T-cell (primary cell): ENCODE results near the gene CPNE4. TPM values are rescaled to one million over a fixed set of nuclear protein-coding genes. Genes with fewer than 3 reads are reported as not detected.

Experiments used
- ATAC-seq, 4 experiments: fragments of 200-7000 bp in 3 of 4; fragments of 150-1000 bp in 1 of 4; cut with Tn5 transposase; replicated peaks in 1 of 4; 1 replicate in 3 of 4; 2 replicates in 1 of 4; pipeline ENCODE4 v1.10.0; 2021; ENCODE audit warnings: moderate library complexity in 3 of 4, mild to moderate bottlenecking in 2 of 4, moderate number of reproducible peaks in 1 of 4
- CTCF ChIA-PET, 2 donors: fragments of 300-600 bp; sonication (Branson Sonifier 250); formaldehyde crosslinking; loops; one replicate each; lab custom pipeline; 2022; ENCODE audit warnings: antibody characterized with exemption in 2 of 2; lab: Charles Lee
- POLR2A ChIA-PET, 2 donors: fragments of 300-600 bp; sonication (Branson Sonifier 250); formaldehyde crosslinking; loops; one replicate each; lab custom pipeline; 2022; ENCODE audit warnings: antibody characterized with exemption in 2 of 2; lab: Charles Lee
- DNase-seq, 35 experiments: peaks; one replicate each; pipeline versions ENCODE4 v3.0.0 to v3.0.0-alpha.2; 2013 to 2023
- H3K27ac ChIP-seq: one replicate; pipeline ENCODE4 v1.5.1; 2013; ENCODE audit warnings: low read length
- H3K27me3 ChIP-seq, 2 experiments: replicated peaks in 1 of 2; 1 replicate in 1 of 2; 2 replicates in 1 of 2; pipeline versions ENCODE4 v1.6.1 to v1.7.0; 2013; ENCODE audit warnings: low read length in 1 of 2, mixed read lengths in 1 of 2; ENCODE audit not compliant: control insufficient read depth in 2 of 2, insufficient read depth in 2 of 2; ENCODE audit errors: extremely low read depth in 1 of 2
- H3K36me3 ChIP-seq, 2 donors: 1 replicate in 1 of 2; 2 replicates in 1 of 2; pipeline versions ENCODE4 v1.6.1 to v1.7.0; 2013; ENCODE audit warnings: low read length in 1 of 2; ENCODE audit not compliant: control insufficient read depth in 2 of 2, insufficient read depth in 1 of 2; ENCODE audit errors: extremely low read depth in 1 of 2
- H3K4me1 ChIP-seq, 2 experiments: 1 replicate in 1 of 2; 2 replicates in 1 of 2; pipeline versions ENCODE4 v1.6.1 to v1.7.0; 2013; ENCODE audit warnings: low read length in 2 of 2, mixed read lengths in 1 of 2; ENCODE audit not compliant: insufficient read depth in 2 of 2, control insufficient read depth in 1 of 2; ENCODE audit errors: extremely low read depth in 1 of 2
- H3K4me3 ChIP-seq, 2 donors: 1 replicate in 1 of 2; 2 replicates in 1 of 2; pipeline versions ENCODE4 v1.5.1 to v1.7.0; 2013; ENCODE audit warnings: mild to moderate bottlenecking in 2 of 2, low read length in 1 of 2, moderate library complexity in 1 of 2; ENCODE audit not compliant: control insufficient read depth in 1 of 2; ENCODE audit errors: extremely low read depth in 1 of 2
- H3K9me3 ChIP-seq: 2 replicates; pipeline ENCODE4 v1.7.0; 2013
- H3K27ac Mint-ChIP-seq, 2 donors: one replicate each; pipeline ENCODE4 v1.8.0; 2020 to 2021; ENCODE audit warnings: mild to moderate bottlenecking in 2 of 2, mixed read lengths in 2 of 2
- H3K27me3 Mint-ChIP-seq, 2 donors: one replicate each; pipeline ENCODE4 v1.8.0; 2021 to 2022; ENCODE audit warnings: mixed read lengths in 2 of 2
- H3K36me3 Mint-ChIP-seq: one replicate; pipeline ENCODE4 v1.8.0; 2021; ENCODE audit warnings: mixed read lengths
- H3K4me1 Mint-ChIP-seq, 3 donors: one replicate each; pipeline ENCODE4 v1.8.0; 2020 to 2022; ENCODE audit warnings: mixed read lengths in 3 of 3, mild to moderate bottlenecking in 1 of 3
- H3K4me3 Mint-ChIP-seq, 3 donors: one replicate each; pipeline ENCODE4 v1.8.0; 2020 to 2022; ENCODE audit warnings: mild to moderate bottlenecking in 3 of 3, mixed read lengths in 3 of 3, moderate library complexity in 3 of 3
- H3K9me3 Mint-ChIP-seq, 3 donors: one replicate each; pipeline ENCODE4 v1.8.0; 2020 to 2022; ENCODE audit warnings: mixed read lengths in 3 of 3
- WGBS: methylation state at CpG from one replicate; pipeline ENCODE4 v1.1.5; 2013; ENCODE audit warnings: missing lambda C conversion rate; ENCODE audit not compliant: insufficient coverage; 5-methylcytosine and 5-hydroxymethylcytosine counted together
- total RNA-seq, 35 experiments: library from RNA in 6 of 35; stranded (reverse) in 6 of 35; fragments of 120-200 nt in 1 of 35; gene quantifications; one replicate each; pipeline versions ENCODE4 v1.2.1 to v1.2.4 and lab custom pipeline; 2013 to 2026

Gene CPNE4
- total RNA-seq, 5 donors from 2014 or later (not counting 1 experiment from before 2014, with no cell fraction given) = not detected

GRCh38 chr3:131561511-131561910 is 473.3 kb downstream of the CPNE4 start:
- CTCF ChIA-PET = no interaction called here
- Mint-ChIP-seq H3K36me3 (no peaks in the 10 kb centered on the region), H3K4me3 (no peak overlapping the region), H3K27me3 (peaks cover 8 to 59% of the 10 kb centered on the region in 2 donors), H3K9me3 (no peaks in the 10 kb centered on the region), H3K27ac (no peak overlapping the region), H3K4me1 (no peaks in the 10 kb centered on the region)
- peaks cover 3% of the 10 kb centered on the region in 2 experiments for H3K27me3 ChIP-seq
- no peaks in the 10 kb centered on the region for H3K4me1 ChIP-seq
- WGBS = no CpG with 5 or more reads among the region's 2 CpGs
- no peak overlapping the region for H3K4me3 ChIP-seq
- H3K27ac ChIP-seq = no peak overlapping the region
- ATAC-seq (no peak), DNase-seq (no peak)
- H3K36me3 ChIP-seq = no peaks in the 10 kb centered on the region
- POLR2A ChIA-PET = no interaction called here
- no peaks in the 10 kb centered on the region for H3K9me3 ChIP-seq

GRCh38 chr3:131560795-131561194 is 474.0 kb downstream of the CPNE4 start:
- ChIA-PET CTCF (no interaction called here), POLR2A (no interaction called here)
- H3K9me3 ChIP-seq = no peaks in the 10 kb centered on the region
- Mint-ChIP-seq H3K9me3 (no peaks in the 10 kb centered on the region), H3K27me3 (peaks cover 8 to 54% of the 10 kb centered on the region in 2 donors), H3K4me1 (no peaks in the 10 kb centered on the region), H3K4me3 (no peak overlapping the region), H3K27ac (no peak overlapping the region), H3K36me3 (no peaks in the 10 kb centered on the region)
- DNase-seq (no peak), ATAC-seq (no peak)
- H3K27me3 ChIP-seq = peaks cover 3% of the 10 kb centered on the region in 2 experiments
- no peaks in the 10 kb centered on the region for H3K4me1 ChIP-seq
- H3K4me3 ChIP-seq = no peak overlapping the region
- no peak overlapping the region for H3K27ac ChIP-seq
- no peaks in the 10 kb centered on the region for H3K36me3 ChIP-seq
- WGBS = 67% methylated on average over 1 of the region's 3 CpGs

- peaks cover 12 to 32% of the 10 kb centered on the region in 2 donors for H3K27me3 Mint-ChIP-seq
Observed at GRCh38 chr3:131555456-131555855, 479.4 kb downstream of the CPNE4 start.

GRCh38 chr3:131553495-131554247 is 481.1 kb downstream of the CPNE4 start:
- 44% methylated on average over 2 of the region's 3 CpGs for WGBS
- no peak for DNase-seq
- Histone ChIP-seq H3K27ac (no peak overlapping the region), H3K27me3 (no peaks in the 10 kb centered on the region), H3K4me3 (no peak overlapping the region), H3K9me3 (no peaks in the 10 kb centered on the region), H3K4me1 (no peaks in the 10 kb centered on the region), H3K36me3 (no peaks in the 10 kb centered on the region)
- Mint-ChIP-seq H3K4me3 (no peak overlapping the region), H3K4me1 (no peaks in the 10 kb centered on the region), H3K36me3 (no peaks in the 10 kb centered on the region), H3K9me3 (no peaks in the 10 kb centered on the region), H3K27me3 (peaks cover 16 to 31% of the 10 kb centered on the region in 2 donors), H3K27ac (no peak overlapping the region)
- CTCF ChIA-PET = no interaction called here
- POLR2A ChIA-PET = no interaction called here
- ATAC-seq = no peak

More at GRCh38 chr3:131555456-131555855, 479.4 kb downstream of the CPNE4 start:
- H3K4me3 ChIP-seq = no peak overlapping the region
- DNase-seq (no peak), ATAC-seq (no peak)
- H3K4me1 ChIP-seq = no peaks in the 10 kb centered on the region
- H3K27me3 ChIP-seq = peaks cover 0 to 2% of the 10 kb centered on the region in 2 experiments
- ChIA-PET CTCF (no interaction called here), POLR2A (no interaction called here)
- no CpG with 5 or more reads among the region's 2 CpGs for WGBS
- no peak overlapping the region for H3K27ac ChIP-seq
- H3K9me3 ChIP-seq = no peaks in the 10 kb centered on the region
- H3K27ac Mint-ChIP-seq = no peak overlapping the region
- no peak overlapping the region for H3K4me3 Mint-ChIP-seq
- H3K9me3 Mint-ChIP-seq = no peaks in the 10 kb centered on the region
- H3K4me1 Mint-ChIP-seq = no peaks in the 10 kb centered on the region
- no peaks in the 10 kb centered on the region for H3K36me3 Mint-ChIP-seq
- H3K36me3 ChIP-seq = no peaks in the 10 kb centered on the region

- no peak overlapping the region for H3K4me3 Mint-ChIP-seq
- H3K36me3 Mint-ChIP-seq = no peaks in the 10 kb centered on the region
- H3K27me3 Mint-ChIP-seq = peaks cover 13 to 30% of the 10 kb centered on the region in 2 donors
- Histone ChIP-seq H3K4me1 (no peaks in the 10 kb centered on the region), H3K27me3 (no peaks in the 10 kb centered on the region), H3K36me3 (no peaks in the 10 kb centered on the region), H3K27ac (no peak overlapping the region), H3K9me3 (no peaks in the 10 kb centered on the region), H3K4me3 (no peak overlapping the region)
- no peaks in the 10 kb centered on the region for H3K9me3 Mint-ChIP-seq
- H3K4me1 Mint-ChIP-seq = no peaks in the 10 kb centered on the region
- no CpG with 5 or more reads among the region's 4 CpGs for WGBS
- ChIA-PET CTCF (interaction anchor here in 1 of 2 donors (0.6 kb wide), 1 partner anchor 1699 kb away, joined by 11 read pairs; no protein-coding TSS in a partner anchor), POLR2A (no interaction called here)
- no peak overlapping the region for H3K27ac Mint-ChIP-seq
- ATAC-seq (no peak), DNase-seq (no peak)
Observed at GRCh38 chr3:131551761-131552160, 483.1 kb downstream of the CPNE4 start.

DNA sequence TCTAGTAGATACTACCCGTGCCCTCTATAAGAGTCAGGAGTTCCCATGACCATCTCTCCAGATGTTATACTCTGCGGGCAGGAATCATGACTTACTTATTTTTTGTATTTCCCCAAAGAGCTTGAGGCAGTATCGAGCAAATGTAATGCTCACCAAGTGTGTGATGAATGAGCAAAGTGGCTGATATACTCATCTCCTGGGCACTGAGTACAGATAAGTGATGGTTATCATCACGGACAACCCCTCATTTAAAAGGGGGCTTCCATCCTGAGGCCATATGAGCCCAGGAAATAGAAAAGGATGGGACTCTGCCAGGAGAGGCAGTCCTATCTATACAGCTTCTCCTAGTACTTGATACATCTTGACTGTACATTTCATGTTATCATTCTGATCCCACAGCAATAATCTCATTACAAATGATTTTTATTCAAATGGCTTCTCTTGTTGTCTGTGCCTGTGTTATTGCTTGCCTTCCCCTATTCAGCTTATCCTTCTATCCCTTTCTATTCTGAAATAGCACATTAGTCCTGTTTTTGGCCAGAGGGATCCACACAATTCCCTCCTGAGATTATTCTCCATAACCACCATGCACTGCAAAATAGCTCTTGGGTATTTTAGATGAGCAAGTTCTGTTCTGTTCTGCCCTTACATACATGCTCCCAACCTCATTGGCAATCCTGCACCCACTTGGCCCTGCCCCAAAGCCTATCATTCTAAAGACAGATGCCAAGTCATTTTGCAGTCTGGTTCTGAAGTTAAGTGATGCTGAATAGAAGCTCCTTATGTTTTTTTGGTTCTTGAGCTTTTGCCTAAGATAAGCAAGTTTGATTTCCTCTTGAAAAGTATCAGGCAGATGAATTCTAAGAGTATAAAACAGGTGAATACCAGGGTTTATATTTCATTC is 484.0 kb downstream of the CPNE4 start:
- Histone ChIP-seq H3K9me3 (no peaks in the 10 kb centered on the region), H3K4me3 (no peak overlapping the region), H3K36me3 (no peaks in the 10 kb centered on the region), H3K27ac (no peak overlapping the region), H3K27me3 (no peaks in the 10 kb centered on the region), H3K4me1 (no peaks in the 10 kb centered on the region)
- Mint-ChIP-seq H3K36me3 (no peaks in the 10 kb centered on the region), H3K27me3 (peaks cover 13 to 29% of the 10 kb centered on the region in 2 donors), H3K9me3 (no peaks in the 10 kb centered on the region), H3K4me1 (no peaks in the 10 kb centered on the region), H3K4me3 (no peak overlapping the region), H3K27ac (no peak overlapping the region)
- ChIA-PET CTCF (interaction anchor here in 1 of 2 donors (0.6 kb wide), 1 partner anchor 1698 kb away, joined by 11 read pairs; no protein-coding TSS in a partner anchor), POLR2A (no interaction called here)
- ATAC-seq (no peak), DNase-seq (no peak)
- WGBS = 40% methylated on average over 1 of the region's 4 CpGs
